RCC 7860 (cell line): ENCODE results near the gene AGXT.

Experiments
- DNase-seq: peaks from one replicate; pipeline ENCODE4 v3.0.0-alpha.2; 2015; ENCODE audit warnings: low spot score
- FAIRE-seq: peaks from 2 replicates; lab custom pipeline; 2012; peaks lifted over from hg19 to GRCh38; lab: Jason Lieb, UNC

The AGXT gene

GRCh38 chr2:240868286-240869108 lies at the start of gene AGXT:
Gene AGXT (plus strand): TSS chr2:240868824. CDS start chr2:240868866, 42 bp downstream.
- FAIRE-seq, result no peak
- no peak for DNase-seq

GRCh38 chr2:240819126-240819857 lies 49.3 kb upstream of the AGXT start:
- FAIRE-seq, result no peak
- DNase-seq, result no peak

- DNase-seq (no peak), FAIRE-seq (no peak)
Measured at GRCh38 chr2:240819858-240820606, 48.6 kb upstream of the AGXT start, which contains the start of gene KIF1A. Gene KIF1A (minus strand): TSS chr2:240820219. CDS start chr2:240797752, 22,467 bp downstream.

DNA sequence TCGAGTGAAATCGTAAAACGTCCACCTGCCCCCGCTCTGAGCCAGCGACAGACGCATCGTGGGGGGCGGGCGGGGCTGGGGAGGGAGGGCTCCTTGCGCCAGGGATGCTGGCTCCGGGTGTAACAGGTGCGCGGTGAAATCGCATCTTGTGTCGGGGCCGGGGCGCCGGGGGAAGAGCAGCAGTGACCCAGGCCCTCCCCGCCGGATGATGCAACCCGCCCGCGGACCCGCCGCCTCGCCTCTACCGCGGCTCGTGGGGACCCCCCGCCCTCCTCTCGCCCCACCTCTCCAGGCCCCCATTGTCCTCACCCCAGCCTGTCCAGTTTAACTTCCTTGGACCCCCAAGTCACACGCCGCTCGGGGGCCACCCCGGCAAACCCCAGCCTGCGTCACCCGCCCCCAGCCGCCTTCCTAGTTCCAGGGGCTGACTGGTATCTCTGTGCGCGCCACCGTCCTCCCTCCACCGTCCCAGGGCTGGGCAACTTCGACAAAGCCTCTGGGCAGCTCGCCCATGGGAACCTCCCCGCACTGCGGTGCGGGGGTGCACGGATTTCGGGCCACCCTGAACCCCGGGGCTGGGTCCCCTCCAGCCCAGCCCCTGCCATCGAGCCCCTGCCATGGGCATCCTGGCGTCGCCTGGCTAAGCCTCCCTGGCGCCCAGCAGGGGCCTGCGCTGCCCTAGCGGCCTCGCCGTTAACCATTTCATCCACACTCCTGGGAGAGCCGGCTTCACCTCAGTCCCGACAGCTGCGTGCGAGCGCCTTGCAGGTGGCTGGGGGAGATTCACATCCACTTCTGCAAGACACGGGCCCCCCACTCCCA lies 47.8 kb upstream of the AGXT start:
- FAIRE-seq, result no peak
- no peak for DNase-seq

DNA sequence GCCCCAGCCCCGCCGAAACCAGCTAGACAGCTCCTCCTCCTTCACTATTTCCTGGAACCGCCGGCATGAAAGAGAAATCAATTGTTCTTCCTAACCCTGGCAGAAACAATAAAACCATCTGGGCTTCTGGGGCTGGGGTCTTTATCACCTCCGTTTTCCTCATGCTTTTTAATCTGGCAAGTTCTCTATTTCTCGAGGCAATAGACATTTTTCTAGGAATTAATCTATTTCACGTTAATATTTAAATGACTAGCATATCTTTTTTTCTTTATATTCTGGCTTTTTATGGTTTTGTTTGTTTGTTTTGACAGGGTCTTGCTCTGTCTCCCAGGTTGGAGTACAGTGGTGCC lies 47.2 kb upstream of the AGXT start:
- FAIRE-seq, result no peak
- no peak for DNase-seq

GRCh38 chr2:240822280-240822847 lies 46.3 kb upstream of the AGXT start:
- FAIRE-seq (no peak), DNase-seq (no peak)

- DNase-seq (no peak), FAIRE-seq (no peak)
Measured at GRCh38 chr2:240823449-240824336, 44.9 kb upstream of the AGXT start.

- DNase-seq, result no peak
- no peak for FAIRE-seq
Measured at GRCh38 chr2:240825476-240825875, 43.1 kb upstream of the AGXT start.

- no peak for FAIRE-seq
- no peak for DNase-seq
Measured at GRCh38 chr2:240831594-240832204, 36.9 kb upstream of the AGXT start.

DNA sequence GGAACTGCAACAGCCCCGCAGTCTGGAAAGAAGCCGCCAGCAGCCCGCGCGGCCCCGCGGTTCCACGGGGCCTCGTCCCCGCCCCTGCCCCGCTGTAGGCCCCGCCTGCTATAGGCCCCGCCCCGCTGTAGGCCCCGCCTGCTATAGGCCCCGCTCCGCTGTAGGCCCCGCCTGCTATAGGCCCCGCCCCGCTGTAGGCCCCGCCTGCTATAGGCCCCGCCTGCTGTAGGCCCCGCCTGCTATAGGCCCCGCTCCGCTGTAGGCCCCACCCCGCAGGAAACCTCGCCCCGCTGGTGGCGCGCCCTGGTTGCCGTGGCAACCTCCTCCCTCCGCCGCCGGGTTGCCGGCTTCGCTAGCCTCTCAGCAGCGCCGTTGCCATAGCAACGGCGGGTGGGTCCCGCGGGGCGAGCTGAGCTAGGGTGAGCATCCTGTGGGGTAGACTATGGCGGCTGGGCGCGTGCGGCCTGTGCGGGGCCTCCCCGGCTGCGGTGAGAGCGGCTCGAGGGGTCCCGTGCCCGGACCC lies 36.4 kb upstream of the AGXT start:
- no peak for DNase-seq
- no peak for FAIRE-seq

- no peak for FAIRE-seq
- no peak for DNase-seq
Measured at GRCh38 chr2:240832921-240833494, 35.6 kb upstream of the AGXT start.

- FAIRE-seq (no peak), DNase-seq (no peak)
Measured at GRCh38 chr2:240833724-240834285, 34.8 kb upstream of the AGXT start.

- no peak for DNase-seq
- FAIRE-seq, result no peak
Measured at GRCh38 chr2:240834377-240834975, 34.1 kb upstream of the AGXT start.

DNA sequence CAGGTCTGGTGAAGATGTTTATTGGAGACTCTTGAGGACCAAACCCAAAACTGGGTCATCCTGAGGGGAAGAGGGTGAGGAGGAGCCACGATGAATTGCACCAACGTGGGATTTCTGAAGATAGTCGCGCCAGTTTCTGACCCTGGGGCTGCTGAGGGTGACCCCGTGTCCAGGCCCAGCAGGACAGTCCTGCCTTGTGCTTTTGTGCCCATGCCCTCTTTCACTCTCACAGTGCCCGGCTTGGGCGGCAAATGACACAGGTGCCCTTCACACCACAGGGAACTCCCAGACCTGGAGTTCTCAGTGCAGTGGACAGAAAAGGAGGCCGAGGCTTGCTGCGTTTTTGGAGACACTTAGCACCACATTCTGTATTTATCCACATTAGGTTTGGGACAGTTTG lies 33.1 kb upstream of the AGXT start:
- FAIRE-seq (no peak), DNase-seq (no peak)

DNA sequence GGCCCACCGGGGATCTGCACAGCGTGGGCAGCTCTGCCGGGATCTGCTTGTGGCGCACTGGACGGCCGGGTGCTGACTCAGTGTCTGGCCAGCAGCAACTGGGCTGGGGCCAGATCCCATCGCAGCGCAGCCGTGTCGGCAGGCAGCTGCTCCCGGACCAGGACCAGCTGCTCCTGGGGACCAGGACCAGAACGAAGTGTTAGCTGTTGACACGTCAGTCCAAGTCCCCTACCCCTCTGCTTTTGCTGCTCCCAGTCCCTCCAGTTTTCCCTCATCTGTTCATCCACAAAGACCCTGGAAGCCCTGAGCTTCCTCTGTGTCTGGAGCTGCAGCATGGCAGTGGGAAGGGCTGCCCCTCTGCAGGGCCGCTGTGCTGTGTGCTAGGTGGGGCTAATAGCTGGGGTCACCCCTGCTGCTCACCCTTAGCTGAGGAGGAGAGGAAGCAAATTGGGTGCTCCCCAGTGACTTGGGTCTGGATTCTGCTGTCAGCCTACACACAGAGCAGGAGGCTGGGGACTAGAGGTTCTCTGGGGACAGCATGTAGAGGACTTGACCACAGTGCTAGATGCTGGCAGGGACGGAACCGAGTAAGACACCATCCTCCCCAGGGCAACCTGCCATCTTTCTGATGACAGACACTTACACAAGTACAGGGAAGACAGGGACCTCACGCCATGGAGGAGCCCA lies 31.7 kb upstream of the AGXT start:
- FAIRE-seq, result no peak
- DNase-seq, result no peak

DNA sequence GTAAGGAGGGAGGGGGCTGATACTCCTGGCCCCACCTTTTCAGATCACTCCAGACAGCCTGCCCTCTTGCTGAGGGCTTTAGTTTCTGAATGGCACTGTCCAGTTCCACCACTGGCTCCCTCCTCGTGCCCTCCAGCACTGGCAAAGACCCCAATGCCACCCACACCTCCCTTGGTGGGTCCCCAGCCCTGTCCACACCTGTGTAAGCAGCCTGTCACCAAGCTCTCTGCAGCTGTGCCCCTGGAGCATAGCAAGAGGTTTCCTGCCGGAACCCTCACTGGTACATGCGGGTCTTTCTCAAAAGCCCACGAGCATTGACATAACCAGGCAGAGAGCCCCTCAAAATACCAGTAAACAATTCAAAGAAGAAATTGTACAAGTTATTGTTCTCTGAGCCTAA lies 31.0 kb upstream of the AGXT start:
- FAIRE-seq, result no peak
- no peak for DNase-seq
